GM19351 (cell line): ENCODE results near the gene SLC12A1.
"Not testable (repeated sequence)": the region's sequence is repeated elsewhere in the genome, so short reads cannot be mapped to it uniquely, and the experiment has no call there.

Source experiments
- ATAC-seq: cut with Tn5 transposase; IDR thresholded peaks from one replicate; pipeline ENCODE4 v1.9.1; 2021; ENCODE audit warnings: mild to moderate bottlenecking, moderate library complexity; ENCODE audit not compliant: unreplicated experiment

SLC12A1 gene

GRCh38 chr15:48304398-48304797 lies 98.3 kb downstream of the SLC12A1 start:
- no peak for ATAC-seq

DNA sequence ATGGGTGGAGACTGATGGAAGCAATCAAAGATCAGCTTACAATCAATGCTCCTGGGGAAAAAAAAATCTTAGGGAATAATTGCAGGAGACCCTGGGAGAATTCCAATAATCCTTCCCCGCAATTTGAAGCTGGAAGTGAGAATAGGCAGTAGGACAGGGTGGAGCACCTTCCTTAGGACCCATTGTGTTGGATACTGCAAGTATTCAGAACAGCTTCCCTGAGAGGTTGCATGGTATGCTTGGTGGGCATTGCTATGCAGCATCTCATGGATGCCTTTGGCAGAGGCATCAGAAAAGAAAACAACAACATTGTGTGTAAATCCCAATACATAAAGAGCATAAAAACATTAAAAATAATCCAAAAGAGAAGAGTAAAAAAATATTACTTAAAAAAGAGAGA lies 100.5 kb downstream of the SLC12A1 start:
- ATAC-seq, result no peak

DNA sequence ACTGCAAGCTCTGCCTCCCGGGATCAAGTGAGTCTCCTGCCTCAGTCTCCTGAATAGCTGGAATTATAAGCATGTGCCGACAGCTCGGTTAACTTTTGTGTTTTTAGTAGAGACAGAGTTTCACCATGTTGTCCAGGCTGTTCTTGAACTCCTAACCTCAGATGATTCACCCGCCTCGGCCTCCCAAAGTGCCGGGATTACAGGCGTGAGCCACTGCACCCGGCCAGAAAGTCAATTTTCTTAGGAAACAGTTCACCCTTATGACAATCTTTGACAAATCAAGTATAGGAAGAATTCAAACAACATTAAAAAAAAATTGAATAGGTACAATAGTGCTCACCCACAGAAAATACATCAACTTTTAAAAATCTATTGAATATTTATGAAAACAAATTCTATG lies 101.5 kb downstream of the SLC12A1 start:
- no peak for ATAC-seq

DNA sequence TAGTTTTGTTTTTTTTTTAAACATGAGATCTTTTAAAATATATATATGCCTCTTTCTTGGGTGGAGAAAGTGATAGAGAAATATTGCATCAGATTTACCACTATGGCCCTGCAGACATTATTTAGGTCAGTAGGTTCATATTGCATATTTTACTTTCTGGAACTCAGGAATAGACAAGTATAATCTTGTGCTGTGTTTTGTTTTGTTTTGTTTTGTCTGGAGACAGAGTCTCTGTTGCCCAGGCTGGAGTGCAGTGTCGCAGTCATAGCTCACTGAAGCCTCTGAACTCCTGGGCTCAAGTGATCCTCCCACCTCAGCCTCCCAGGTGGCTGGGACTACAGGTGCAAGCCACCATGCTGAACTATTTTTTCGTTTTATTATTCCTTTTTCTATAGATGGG lies 103.6 kb downstream of the SLC12A1 start:
- ATAC-seq, result no peak

GRCh38 chr15:48313216-48313615 lies 107.1 kb downstream of the SLC12A1 start:
- no peak for ATAC-seq

GRCh38 chr15:48315041-48315440 lies 108.9 kb downstream of the SLC12A1 start:
- ATAC-seq, result no peak

DNA sequence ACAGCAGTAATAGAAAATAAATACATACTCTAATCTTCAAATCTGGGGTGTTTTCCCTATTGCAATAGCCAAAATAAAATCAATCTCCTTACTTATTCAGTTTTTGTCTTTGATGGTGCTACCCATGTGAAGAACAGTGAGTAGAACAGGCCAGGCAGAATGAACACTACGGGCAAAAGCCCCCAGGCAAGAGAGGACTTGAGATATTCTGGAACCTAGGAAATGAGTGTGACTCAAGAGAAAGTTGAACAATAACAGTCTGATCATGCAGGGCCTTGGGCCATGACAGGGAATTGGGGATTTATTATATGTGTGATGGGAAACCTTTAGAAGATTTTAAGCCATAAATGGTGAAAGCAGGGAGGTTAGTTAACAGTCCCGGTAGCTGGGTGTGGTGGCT lies 111.1 kb downstream of the SLC12A1 start:
- no peak for ATAC-seq

DNA sequence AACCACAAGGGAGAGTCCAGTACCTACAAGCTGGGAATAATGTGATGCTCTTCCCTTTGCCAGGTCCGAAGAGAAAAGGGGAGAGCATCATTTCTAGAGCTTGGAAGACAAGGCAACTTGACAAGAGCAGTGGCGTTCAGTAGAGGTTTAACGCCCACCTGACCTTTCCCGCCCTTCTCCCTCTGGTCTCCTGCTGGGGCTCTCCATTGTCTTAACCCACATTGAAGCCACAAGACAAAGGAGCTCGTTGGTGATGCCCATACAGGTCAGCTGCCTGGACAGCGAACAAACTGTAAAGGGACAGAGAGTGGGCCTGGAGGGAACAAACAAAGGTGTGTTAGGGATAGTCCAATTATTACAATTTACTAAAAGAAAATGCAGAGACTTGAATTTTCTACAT lies 112.0 kb downstream of the SLC12A1 start:
- no peak for ATAC-seq

GRCh38 chr15:48323294-48323693 lies 117.2 kb downstream of the SLC12A1 start:
- ATAC-seq, result no peak

- ATAC-seq, result no peak
Measured at GRCh38 chr15:48324949-48325348, 118.8 kb downstream of the SLC12A1 start.

DNA sequence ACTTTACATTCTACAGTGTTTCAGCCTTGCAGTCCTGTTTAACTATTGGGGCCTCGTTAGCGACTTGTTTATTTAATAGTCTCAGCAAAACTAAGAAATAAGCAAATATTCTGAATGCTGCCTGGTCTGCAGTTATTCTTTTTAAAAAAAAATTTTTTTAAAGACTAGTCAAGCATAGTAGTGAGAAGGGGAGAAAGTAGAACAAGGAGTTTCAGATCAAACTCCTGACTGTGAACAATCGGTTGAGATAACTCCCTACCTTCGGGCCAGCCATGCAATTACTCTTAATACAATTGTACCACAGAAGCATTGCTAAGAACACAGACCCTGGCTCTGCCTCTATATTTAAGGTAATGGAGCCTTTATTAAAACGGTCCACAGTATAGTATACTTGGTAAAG lies 119.3 kb downstream of the SLC12A1 start:
- ATAC-seq, result no peak

DNA sequence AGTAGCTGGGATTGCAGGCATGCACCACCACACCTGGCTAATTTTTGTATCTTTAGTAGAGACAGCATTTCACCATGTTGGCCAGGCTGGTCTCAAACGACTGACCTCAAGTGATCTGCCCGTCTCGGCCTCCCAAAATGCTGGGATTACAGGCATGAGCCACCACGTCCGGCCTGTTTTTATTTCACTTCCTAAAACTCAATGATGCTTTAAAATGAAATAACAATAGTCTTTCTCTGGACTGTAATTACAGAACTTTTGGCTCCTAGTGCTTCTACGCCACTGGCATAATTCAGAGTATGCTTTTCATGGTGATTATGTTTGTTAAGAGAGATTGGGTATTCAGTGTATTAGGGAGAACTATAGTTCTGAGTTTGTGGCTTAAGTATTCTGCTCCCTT lies 120.1 kb downstream of the SLC12A1 start:
- ATAC-seq, result not testable (repeated sequence)

DNA sequence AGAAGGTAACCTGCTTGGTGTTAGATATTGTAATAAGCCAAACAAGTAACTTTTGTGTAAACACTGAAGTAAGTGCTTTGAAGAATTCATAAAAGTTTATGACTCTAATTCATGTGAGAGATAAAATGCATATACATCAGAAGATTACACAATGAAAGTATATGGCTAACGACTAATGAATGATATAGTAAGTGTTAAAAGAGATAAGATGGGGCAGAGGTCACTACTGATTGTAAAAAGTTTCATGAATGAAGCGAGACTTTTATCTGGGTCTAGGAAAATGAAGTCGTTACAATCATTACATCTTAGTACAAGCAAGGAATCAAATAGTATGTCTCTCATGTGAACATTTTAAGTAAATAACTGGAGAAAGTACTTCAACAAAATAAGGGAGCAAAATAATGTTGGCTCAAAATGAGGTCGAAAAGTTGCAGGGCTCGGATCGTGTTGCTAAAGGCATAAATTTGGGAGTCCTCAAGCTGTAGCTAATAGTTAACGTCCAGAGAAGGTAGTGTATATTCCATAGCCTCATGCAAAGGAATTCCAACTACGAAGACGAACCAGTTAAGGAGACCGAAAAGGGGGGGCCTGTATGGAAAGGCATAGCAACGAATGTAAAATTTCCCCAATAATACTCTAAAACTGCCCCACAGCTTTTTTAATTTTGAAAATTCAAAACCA lies 124.1 kb downstream of the SLC12A1 start:
- ATAC-seq, result no peak

DNA sequence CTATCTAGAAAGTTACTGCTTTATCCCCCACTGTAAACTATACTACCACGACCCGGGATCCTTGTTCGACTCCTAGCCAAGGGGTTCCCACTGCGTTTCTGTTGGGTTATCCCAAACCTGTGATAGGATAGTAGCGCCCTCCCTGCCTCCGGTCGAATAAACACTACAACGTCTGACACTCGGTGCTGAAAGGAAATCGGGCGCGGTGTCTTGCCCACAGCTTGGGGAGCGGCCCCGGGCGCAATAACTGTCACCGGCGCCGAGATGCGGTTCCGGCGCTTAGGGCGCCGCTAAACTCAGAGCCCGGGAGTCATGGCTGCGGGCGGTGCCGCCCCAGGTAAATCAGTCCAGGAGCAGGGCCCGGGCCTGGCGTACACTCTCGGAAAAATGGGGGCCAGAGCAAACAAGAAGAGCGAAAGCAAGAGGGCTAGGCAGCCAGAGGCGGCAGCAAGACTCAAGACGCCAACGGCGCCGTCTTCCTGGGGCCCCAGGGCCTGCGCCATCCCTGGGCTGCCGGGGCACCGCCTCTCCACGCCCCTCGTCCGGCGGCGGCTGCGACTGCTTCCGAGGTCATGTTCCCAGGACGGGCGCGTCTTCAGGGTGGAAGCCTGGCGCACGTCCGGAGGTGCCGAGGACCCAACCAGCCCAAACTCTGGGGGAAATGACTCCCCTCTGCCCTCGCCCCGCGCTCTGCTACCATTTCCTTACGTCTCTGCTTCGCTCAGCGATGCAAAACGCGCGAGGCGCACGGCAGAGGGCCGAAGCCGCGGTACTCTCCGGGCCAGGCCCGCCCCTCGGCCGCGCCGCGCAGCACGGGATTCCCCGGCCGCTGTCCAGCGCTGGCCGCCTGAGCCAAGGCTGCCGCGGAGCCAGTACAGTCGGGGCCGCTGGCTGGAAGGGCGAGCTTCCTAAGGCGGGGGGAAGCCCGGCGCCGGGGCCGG lies 125.0 kb downstream of the SLC12A1 start, which contains the start of gene DUT:
Gene DUT (plus strand): TSS at position 575 of the 941 bp plus-strand sequence. CDS start 87 bp downstream, at position 662.
- peak; percentile 75 for ATAC-seq

GRCh38 chr15:48331796-48332641 lies 125.9 kb downstream of the SLC12A1 start:
- ATAC-seq, result peak; percentile 52

DNA sequence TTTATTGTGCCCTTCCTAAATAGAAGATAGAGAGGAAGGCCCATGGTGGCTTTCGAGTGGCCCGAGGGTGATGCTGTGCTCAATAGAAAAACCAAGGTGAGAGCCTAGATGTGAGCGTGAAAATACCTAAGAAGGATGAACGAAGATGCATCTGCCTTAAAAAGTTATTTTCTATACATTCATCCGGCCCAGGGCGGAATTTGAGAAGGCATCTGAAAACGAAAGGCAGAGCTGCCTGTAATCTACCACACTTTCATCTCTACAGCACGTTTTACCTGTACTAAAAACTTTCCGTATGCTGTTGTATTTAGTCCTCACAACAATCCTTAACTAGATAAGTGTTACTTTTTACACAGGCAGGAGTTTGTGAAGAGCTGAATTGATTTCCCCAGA lies 126.5 kb downstream of the SLC12A1 start:
- no peak for ATAC-seq

DNA sequence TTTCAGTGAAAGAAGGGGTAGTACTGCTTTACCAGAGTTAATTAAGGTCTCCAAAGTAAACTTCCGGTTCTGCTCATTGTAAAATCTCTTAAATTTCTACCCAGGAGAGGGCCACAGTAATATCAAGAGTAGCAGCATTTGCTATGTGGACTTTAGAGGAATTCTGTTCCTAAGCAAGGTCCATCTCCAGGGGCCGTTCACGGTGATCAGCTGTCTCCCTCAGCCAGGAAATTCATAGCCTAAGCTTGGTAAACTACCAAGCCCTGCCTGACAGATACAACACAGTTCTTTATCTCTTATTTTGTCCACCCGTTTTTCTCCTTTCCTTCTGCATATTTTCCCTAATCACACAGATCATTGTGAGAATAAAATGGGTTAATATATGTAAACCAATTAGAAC lies 127.4 kb downstream of the SLC12A1 start:
- no peak for ATAC-seq

- ATAC-seq, result no peak
Measured at GRCh38 chr15:48334260-48334659, 128.2 kb downstream of the SLC12A1 start.

GRCh38 chr15:48336940-48337339 lies 130.8 kb downstream of the SLC12A1 start:
- ATAC-seq, result no peak

GRCh38 chr15:48337607-48338006 lies 131.5 kb downstream of the SLC12A1 start:
- ATAC-seq, result no peak

- no peak for ATAC-seq
Measured at GRCh38 chr15:48340111-48340510, 134.0 kb downstream of the SLC12A1 start.
